HepG2 (cell line): ENCODE measurements around the gene NFS1. TPM values are rescaled to one million over a fixed set of nuclear protein-coding genes. Genes with fewer than 3 reads are reported as not detected.

Experiments used
- CCAR2 ChIP-seq: fragments of 200-400 bp; formaldehyde crosslinking; optimal IDR thresholded peaks from 2 replicates; pipeline ENCODE3; 2018; ENCODE audit warnings: low read depth, mild to moderate bottlenecking, low read length, moderate library complexity
- EP300 ChIP-seq, 3 experiments: sonication (generic) in 1 of 3; formaldehyde crosslinking in 1 of 3; IDR thresholded peaks; 2 replicates each; pipeline versions ENCODE4 v1.5.1 to v1.6.1; 2011 to 2020; ENCODE audit warnings: low read depth in 2 of 3, low read length in 2 of 3, borderline replicate concordance in 1 of 3, improper control_type of control experiment in 1 of 3, mild to moderate bottlenecking in 1 of 3, missing genetic modification reagents in 1 of 3, moderate library complexity in 1 of 3
- HHEX ChIP-seq: IDR thresholded peaks from 2 replicates; pipeline ENCODE4 v1.6.1; 2016; ENCODE audit warnings: control low read depth
- KDM3A ChIP-seq: IDR thresholded peaks from 2 replicates; pipeline ENCODE4 v1.6.1; 2018; ENCODE audit warnings: low read depth, missing compliant biosample characterization
- KDM5A ChIP-seq: fragments of 200-600 bp; sonication (generic); IDR thresholded peaks from 2 replicates; pipeline ENCODE4 v1.7.0; 2018; ENCODE audit warnings: antibody characterized with exemption, mild to moderate bottlenecking, low read length, borderline replicate concordance
- KLF13 ChIP-seq: sonication (generic); formaldehyde crosslinking; IDR thresholded peaks from 2 replicates; pipeline ENCODE4 v1.4.0; 2020; ENCODE audit warnings: mild to moderate bottlenecking, missing genetic modification reagents
- MEF2D ChIP-seq: sonication (generic); formaldehyde crosslinking; IDR thresholded peaks from 2 replicates; pipeline ENCODE4 v1.5.1; 2020; ENCODE audit warnings: mild to moderate bottlenecking, missing genetic modification reagents
- NCOA2 ChIP-seq: sonication (generic); formaldehyde crosslinking; IDR thresholded peaks from 2 replicates; pipeline ENCODE4 v1.8.0; 2022; ENCODE audit warnings: inconsistent platforms
- ZNF781 ChIP-seq: sonication (generic); formaldehyde crosslinking; IDR thresholded peaks from 2 replicates; pipeline ENCODE4 v1.5.1; 2020; ENCODE audit warnings: borderline replicate concordance, mild to moderate bottlenecking, missing genetic modification reagents; ENCODE audit errors: not compliant biosample characterization
- polyA plus RNA-seq, 8 experiments: library from polyadenylated mRNA; depleted of rRNA in 3 of 8; stranded (reverse) in 7 of 8; unstranded in 1 of 8; fragments of >200 nt; fragmentation: Illumina TruSeq in 4 of 8; extraction: Trizol in 4 of 8; gene quantifications; 2 replicates each; pipeline versions ENCODE4 v1.2.1 to v1.2.3, GENCODE V29; 2011 to 2016; ENCODE audit warnings: low read depth in 4 of 8, missing spikeins in 1 of 8, mixed read lengths in 1 of 8; ENCODE audit not compliant: insufficient read depth in 1 of 8
- total RNA-seq, 5 experiments: library from RNA; depleted of rRNA; stranded (reverse); fragments of >200 nt; fragmentation: Illumina TruSeq; extraction: Trizol; gene quantifications; 2 replicates each; pipeline ENCODE4 v1.2.3, GENCODE V29; 2016; ENCODE audit warnings: low read depth in 1 of 5
- TF ChIP-seq, protein P1 (sequence below): sonication (generic); formaldehyde crosslinking; IDR thresholded peaks from 2 replicates; pipeline ENCODE4 v1.4.0; 2020; ENCODE audit warnings: mild to moderate bottlenecking, missing genetic modification reagents
- TF ChIP-seq, protein P2 (sequence below), 2 experiments: sonication (generic) in 1 of 2; formaldehyde crosslinking in 1 of 2; IDR thresholded peaks; 2 replicates each; pipeline versions ENCODE4 v1.6.1 to v1.9.0; 2014 to 2022; ENCODE audit warnings: antibody characterized with exemption in 1 of 2, borderline replicate concordance in 1 of 2, inconsistent platforms in 1 of 2, low read depth in 1 of 2, missing genetic modification reagents in 1 of 2

The NFS1 gene
- total and polyA plus RNA-seq, 2 of the 13 experiments (the other 11 are each of a cell fraction or from before 2014, with no cell fraction given) = 65.9 to 88.1 TPM

GRCh38 chr20:35720165-35721123 is 21.3 kb upstream of the NFS1 start (continued):
- TF ChIP-seq, protein P1, sequence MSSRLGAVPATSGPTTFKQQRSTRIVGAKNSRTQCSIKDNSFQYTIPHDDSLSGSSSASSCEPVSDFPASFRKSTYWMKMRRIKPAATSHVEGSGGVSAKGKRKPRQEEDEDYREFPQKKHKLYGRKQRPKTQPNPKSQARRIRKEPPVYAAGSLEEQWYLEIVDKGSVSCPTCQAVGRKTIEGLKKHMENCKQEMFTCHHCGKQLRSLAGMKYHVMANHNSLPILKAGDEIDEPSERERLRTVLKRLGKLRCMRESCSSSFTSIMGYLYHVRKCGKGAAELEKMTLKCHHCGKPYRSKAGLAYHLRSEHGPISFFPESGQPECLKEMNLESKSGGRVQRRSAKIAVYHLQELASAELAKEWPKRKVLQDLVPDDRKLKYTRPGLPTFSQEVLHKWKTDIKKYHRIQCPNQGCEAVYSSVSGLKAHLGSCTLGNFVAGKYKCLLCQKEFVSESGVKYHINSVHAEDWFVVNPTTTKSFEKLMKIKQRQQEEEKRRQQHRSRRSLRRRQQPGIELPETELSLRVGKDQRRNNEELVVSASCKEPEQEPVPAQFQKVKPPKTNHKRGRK (CRISPR knock-in tag) = no peak
- TF ChIP-seq, protein P2, sequence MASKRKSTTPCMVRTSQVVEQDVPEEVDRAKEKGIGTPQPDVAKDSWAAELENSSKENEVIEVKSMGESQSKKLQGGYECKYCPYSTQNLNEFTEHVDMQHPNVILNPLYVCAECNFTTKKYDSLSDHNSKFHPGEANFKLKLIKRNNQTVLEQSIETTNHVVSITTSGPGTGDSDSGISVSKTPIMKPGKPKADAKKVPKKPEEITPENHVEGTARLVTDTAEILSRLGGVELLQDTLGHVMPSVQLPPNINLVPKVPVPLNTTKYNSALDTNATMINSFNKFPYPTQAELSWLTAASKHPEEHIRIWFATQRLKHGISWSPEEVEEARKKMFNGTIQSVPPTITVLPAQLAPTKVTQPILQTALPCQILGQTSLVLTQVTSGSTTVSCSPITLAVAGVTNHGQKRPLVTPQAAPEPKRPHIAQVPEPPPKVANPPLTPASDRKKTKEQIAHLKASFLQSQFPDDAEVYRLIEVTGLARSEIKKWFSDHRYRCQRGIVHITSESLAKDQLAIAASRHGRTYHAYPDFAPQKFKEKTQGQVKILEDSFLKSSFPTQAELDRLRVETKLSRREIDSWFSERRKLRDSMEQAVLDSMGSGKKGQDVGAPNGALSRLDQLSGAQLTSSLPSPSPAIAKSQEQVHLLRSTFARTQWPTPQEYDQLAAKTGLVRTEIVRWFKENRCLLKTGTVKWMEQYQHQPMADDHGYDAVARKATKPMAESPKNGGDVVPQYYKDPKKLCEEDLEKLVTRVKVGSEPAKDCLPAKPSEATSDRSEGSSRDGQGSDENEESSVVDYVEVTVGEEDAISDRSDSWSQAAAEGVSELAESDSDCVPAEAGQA (IDR thresholded peaks at IDR 0.05; ENCODE audit: low read depth) = no peak
- TF ChIP-seq, protein P2 (CRISPR knock-in tag; IDR thresholded peaks at IDR 0.05; ENCODE audit: borderline replicate concordance) = no peak
- no peak for TF ChIP-seq NCOA2 (CRISPR knock-in tag)
- no peak for TF ChIP-seq ZNF781
- no peak for TF ChIP-seq KDM5A
- TF ChIP-seq KDM3A (CRISPR knock-in tag) = no peak
- no peak for TF ChIP-seq HHEX (CRISPR knock-in tag)
- TF ChIP-seq EP300 (IDR thresholded peaks at IDR 0.05; ENCODE audit: low read depth in 2 of 2, low read length in 2 of 2) = no peak
- 0 out of 2 replicates have a peak, but pooled peaks have one; percentile 26 for TF ChIP-seq EP300 (CRISPR knock-in tag; IDR thresholded peaks at IDR 0.05; ENCODE audit: borderline replicate concordance)
- TF ChIP-seq CCAR2 = no peak
- TF ChIP-seq MEF2D (CRISPR knock-in tag) = no peak
- TF ChIP-seq KLF13 (CRISPR knock-in tag) = no peak
